ENCODE results near the gene DEK.
"Not testable (repeated sequence)": the region's sequence is repeated elsewhere in the genome, so short reads cannot be mapped to it uniquely, and the experiment has no call there.

DEK gene

DNA sequence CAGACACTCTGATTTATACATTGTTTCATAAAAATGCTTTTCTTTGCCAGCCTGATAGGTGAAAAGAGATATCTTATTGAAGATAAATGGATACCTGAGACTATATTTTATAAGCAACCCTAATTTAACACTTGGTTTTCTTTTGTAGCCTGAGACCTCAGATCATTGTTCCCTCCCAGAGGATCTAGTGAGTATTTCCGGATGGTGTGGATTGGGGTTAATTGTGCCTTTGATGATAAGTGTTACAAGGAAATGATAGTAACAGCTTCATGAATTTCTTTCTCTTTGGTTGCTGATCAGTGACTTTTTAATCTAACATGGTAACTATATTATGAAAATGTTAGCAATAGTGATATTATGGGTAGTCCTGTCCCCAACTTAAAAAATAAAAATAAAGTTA, 78.7 kb downstream of the DEK start:
- DNase-seq (ENCODE audit: low read depth) = no peak
- TF ChIP-seq, protein P1, sequence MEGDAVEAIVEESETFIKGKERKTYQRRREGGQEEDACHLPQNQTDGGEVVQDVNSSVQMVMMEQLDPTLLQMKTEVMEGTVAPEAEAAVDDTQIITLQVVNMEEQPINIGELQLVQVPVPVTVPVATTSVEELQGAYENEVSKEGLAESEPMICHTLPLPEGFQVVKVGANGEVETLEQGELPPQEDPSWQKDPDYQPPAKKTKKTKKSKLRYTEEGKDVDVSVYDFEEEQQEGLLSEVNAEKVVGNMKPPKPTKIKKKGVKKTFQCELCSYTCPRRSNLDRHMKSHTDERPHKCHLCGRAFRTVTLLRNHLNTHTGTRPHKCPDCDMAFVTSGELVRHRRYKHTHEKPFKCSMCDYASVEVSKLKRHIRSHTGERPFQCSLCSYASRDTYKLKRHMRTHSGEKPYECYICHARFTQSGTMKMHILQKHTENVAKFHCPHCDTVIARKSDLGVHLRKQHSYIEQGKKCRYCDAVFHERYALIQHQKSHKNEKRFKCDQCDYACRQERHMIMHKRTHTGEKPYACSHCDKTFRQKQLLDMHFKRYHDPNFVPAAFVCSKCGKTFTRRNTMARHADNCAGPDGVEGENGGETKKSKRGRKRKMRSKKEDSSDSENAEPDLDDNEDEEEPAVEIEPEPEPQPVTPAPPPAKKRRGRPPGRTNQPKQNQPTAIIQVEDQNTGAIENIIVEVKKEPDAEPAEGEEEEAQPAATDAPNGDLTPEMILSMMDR (conservative IDR thresholded peaks at IDR 0.05; ENCODE audit: low read depth, low read length) = no peak
- H3K4me3 ChIP-seq (ENCODE audit: low read length) = no peak overlapping the region

DNA sequence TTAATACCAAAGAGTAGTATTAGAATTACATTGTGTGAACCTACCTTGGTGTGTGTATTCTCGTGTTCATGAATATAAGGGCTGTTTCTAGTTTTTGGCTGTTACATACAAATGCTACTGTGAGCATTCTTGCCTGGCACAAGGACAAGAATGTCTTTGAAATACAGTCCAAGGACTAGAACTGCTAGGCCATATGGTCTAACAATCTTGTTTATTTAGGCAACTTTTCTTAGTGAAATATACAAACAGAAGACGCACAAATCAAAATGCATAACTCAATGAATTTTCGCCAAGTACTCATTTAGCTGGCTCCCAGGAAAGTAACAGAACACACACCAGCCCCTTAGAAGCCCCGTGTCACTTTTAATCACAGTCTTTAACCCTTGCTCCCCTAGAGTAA, 80.6 kb downstream of the DEK start:
- TF ChIP-seq, protein P1 (conservative IDR thresholded peaks at IDR 0.05; ENCODE audit: low read depth, low read length) = no peak
- no peak for DNase-seq (ENCODE audit: low read depth)
- no peak overlapping the region for H3K4me3 ChIP-seq (ENCODE audit: low read length)

DNA sequence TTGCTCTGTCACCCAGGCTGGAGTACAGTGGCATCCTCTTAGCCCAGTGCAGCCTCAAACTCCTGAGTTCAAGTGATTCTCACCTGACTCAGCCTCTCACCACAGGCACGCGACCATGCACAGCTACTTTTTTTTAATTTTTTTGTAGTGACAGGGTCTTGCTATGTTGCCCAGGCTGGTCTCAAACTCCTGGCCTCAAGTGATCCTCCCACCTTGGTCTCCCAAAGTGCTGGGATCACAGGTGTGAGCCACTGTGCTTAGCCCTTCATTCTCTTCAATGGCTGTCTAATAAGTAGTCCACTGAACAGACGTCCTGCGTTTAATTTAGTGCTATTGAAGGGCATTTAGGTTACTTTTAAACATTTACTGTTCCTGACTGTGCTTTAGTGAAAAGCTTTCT, 81.8 kb downstream of the DEK start:
- H3K4me3 ChIP-seq (ENCODE audit: low read length) = no peak overlapping the region
- TF ChIP-seq, protein P1 (conservative IDR thresholded peaks at IDR 0.05; ENCODE audit: low read depth, low read length) = no peak

DNA sequence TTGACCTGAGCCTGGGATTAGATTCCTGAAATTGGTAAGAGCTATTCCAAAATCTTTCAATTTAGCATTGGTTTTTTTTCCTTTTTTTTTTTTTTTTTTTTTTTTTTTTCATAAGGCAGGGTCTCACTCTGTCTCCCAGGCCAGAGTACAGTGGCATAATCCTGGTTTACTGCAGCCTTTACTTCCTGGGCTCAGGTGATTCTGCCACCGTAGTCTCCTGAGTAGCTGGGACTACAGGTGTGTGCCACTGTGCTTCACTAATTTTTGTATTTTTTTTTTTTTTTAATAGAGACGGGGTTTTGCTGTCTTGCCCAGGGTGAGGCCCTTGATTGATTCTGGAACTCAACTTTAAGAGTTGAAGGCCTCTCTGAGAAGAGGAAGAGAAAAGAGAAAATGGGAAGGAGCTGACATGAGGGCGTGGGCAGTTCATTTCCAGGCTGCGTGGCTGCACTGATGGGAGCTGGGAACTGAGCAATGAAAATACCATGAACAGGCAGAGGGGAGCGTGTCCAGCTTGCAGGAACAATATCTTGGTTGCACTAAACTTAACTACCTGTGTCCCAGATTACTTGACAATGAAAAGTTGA, 84.5 kb downstream of the DEK start:
- H3K4me3 ChIP-seq (ENCODE audit: low read length) = no peak overlapping the region

More for the DNA sequence above, 81.8 kb downstream of the DEK start:
- no peak for DNase-seq (ENCODE audit: low read depth)

DNA sequence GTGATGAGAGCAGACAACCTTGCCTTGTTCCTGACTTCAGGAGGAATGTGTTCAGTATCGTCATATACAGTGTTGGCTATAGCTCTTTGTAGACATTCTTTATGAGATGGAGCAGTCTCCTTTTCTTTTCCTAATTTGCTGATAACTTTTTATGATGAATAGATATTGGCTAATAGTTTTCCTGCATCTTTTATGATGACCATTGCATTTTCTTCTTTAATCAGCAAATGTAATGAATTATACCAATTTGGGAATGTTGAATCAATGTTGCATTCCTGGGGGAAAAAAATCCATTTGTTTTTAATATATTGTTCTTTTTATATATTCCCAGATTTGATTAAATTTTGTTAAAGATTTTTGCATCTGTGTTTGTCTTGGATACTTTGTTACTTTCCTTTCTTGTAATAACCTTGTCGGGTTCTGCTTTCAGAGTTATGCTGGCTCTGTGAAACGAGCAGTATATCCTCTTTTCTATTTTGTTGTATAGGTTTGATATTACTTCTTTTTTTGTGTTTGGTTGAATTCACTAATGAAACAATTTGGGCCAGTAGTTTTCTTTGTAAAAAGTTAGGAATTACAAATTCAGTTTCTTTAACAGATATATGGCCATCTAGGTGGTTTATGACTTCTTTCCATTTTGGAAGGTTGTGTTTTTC, 85.2 kb downstream of the DEK start:
- no peak for DNase-seq (ENCODE audit: low read depth)
- TF ChIP-seq, protein P1 (conservative IDR thresholded peaks at IDR 0.05; ENCODE audit: low read depth, low read length) = no peak
- no peak overlapping the region for H3K4me3 ChIP-seq (ENCODE audit: low read length)

More for the DNA sequence above, 84.5 kb downstream of the DEK start:
- DNase-seq (ENCODE audit: low read depth) = no peak
- TF ChIP-seq, protein P1 (conservative IDR thresholded peaks at IDR 0.05; ENCODE audit: low read depth, low read length) = no peak

DNA sequence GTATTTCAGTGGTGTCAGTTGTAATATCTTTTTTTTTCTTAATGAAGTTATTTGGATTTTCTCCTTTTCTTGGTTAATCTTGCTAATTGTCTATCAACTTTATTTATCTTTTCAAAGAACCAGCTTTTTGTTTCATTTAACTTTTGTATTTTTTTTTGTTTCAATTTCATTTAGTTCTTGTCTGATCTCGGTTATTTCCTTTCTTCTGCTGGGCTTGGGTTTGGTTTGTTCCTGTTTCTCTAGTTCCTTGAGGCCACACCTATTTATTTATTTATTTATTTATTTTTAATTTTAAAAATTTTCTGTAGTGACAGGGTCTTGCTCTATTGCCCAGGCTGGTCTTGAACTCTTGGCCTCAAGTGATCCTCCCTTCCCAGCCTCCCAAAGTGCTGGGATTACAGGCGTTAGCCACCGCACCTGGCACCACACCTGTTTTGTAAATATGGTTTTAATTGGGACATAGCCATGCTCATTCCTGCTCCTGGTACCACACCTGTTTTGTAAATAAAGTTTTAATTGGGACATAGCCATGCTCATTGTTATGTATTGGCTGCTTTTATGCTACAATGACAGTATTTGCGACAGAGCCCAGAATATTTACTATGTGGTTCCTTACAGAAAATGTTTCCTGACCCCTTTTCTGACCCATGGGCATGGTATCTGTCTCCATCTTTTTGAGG, 86.9 kb downstream of the DEK start:
- DNase-seq (ENCODE audit: low read depth) = no peak
- H3K4me3 ChIP-seq (ENCODE audit: low read length) = no peak overlapping the region
- TF ChIP-seq, protein P1 (conservative IDR thresholded peaks at IDR 0.05; ENCODE audit: low read depth, low read length) = no peak

DNA sequence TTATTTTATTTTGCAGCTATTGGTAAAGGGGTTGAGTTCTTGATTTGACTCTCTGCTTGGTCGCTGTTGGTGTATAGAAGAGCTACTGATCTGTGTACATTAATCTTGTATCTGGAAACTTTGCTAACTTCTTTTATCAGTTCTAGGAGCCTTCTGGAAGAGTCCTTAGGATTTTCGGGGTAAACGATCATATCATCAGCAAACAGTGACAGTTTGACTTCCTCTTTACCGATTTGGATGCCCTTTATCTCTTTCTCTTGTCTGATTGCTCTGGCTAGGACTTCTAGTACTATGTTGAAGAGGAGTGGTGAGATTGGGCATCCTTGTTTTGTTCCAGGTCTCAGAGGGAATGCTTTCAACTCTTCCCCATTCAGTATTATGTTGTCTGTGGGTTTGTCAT, 88.1 kb downstream of the DEK start:
- not testable (repeated sequence) for H3K4me3 ChIP-seq (ENCODE audit: low read length); DNase-seq (ENCODE audit: low read depth)

All from retinal pigment epithelial cell (primary cell).